ENCODE results near the gene URB1.
"Not testable (repeated sequence)": the region's sequence is repeated elsewhere in the genome, so short reads cannot be mapped to it uniquely, and the experiment has no call there.

The URB1 gene

GRCh38 chr21:32411350-32412161, 18.7 kb upstream of the URB1 start:
- peak; percentile 88 for DNase-seq (ENCODE audit: low spot score)

- DNase-seq (ENCODE audit: low spot score), result no peak
Measured at GRCh38 chr21:32410916-32411315, 18.1 kb upstream of the URB1 start.

- DNase-seq (ENCODE audit: low spot score), result no peak
Measured at GRCh38 chr21:32410291-32410690, 17.5 kb upstream of the URB1 start.

- no peak for DNase-seq (ENCODE audit: low spot score)
Measured at GRCh38 chr21:32406405-32406804, 13.6 kb upstream of the URB1 start.

- peak; percentile 86 for DNase-seq (ENCODE audit: low spot score)
Measured at GRCh38 chr21:32403201-32403777, 10.5 kb upstream of the URB1 start.

GRCh38 chr21:32393677-32394001, 827 bp upstream of the URB1 start:
- no peak for DNase-seq (ENCODE audit: low spot score)

- no peak for DNase-seq (ENCODE audit: low spot score)
Measured at GRCh38 chr21:32392299-32392879, 423 bp downstream of the URB1 start.

- no peak for DNase-seq (ENCODE audit: low spot score)
Measured at GRCh38 chr21:32391755-32392154, 1.1 kb downstream of the URB1 start.

- not testable (repeated sequence) for DNase-seq (ENCODE audit: low spot score)
Measured at GRCh38 chr21:32390537-32391224, 2.1 kb downstream of the URB1 start.

- peak; percentile 77 for DNase-seq (ENCODE audit: low spot score)
Measured at GRCh38 chr21:32389337-32390015, 3.3 kb downstream of the URB1 start.

- no peak for DNase-seq (ENCODE audit: low spot score)
Measured at GRCh38 chr21:32388306-32388705, 4.5 kb downstream of the URB1 start.

GRCh38 chr21:32387151-32387550, 5.7 kb downstream of the URB1 start:
- no peak for DNase-seq (ENCODE audit: low spot score)

- DNase-seq (ENCODE audit: low spot score), result no peak
Measured at GRCh38 chr21:32386195-32386870, 6.5 kb downstream of the URB1 start.

- no peak for DNase-seq (ENCODE audit: low spot score)
Measured at GRCh38 chr21:32383812-32384211, 9.0 kb downstream of the URB1 start.

GRCh38 chr21:32382108-32382644, 10.6 kb downstream of the URB1 start:
- DNase-seq (ENCODE audit: low spot score), result peak; percentile 55

- no peak for DNase-seq (ENCODE audit: low spot score)
Measured at GRCh38 chr21:32381571-32381970, 11.2 kb downstream of the URB1 start.

- DNase-seq (ENCODE audit: low spot score), result no peak
Measured at GRCh38 chr21:32380940-32381339, 11.9 kb downstream of the URB1 start.

- DNase-seq (ENCODE audit: low spot score), result peak; percentile 74
Measured at GRCh38 chr21:32378956-32379355, 13.9 kb downstream of the URB1 start.

- DNase-seq (ENCODE audit: low spot score), result no peak
Measured at GRCh38 chr21:32377991-32378390, 14.8 kb downstream of the URB1 start.

- DNase-seq (ENCODE audit: low spot score), result no peak
Measured at GRCh38 chr21:32377506-32377905, 15.3 kb downstream of the URB1 start.

GRCh38 chr21:32372755-32373154, 20.1 kb downstream of the URB1 start:
- DNase-seq (ENCODE audit: low spot score), result no peak

All from AG20443 (cell line).